ENCODE results near the gene PHETA1.

DNA sequence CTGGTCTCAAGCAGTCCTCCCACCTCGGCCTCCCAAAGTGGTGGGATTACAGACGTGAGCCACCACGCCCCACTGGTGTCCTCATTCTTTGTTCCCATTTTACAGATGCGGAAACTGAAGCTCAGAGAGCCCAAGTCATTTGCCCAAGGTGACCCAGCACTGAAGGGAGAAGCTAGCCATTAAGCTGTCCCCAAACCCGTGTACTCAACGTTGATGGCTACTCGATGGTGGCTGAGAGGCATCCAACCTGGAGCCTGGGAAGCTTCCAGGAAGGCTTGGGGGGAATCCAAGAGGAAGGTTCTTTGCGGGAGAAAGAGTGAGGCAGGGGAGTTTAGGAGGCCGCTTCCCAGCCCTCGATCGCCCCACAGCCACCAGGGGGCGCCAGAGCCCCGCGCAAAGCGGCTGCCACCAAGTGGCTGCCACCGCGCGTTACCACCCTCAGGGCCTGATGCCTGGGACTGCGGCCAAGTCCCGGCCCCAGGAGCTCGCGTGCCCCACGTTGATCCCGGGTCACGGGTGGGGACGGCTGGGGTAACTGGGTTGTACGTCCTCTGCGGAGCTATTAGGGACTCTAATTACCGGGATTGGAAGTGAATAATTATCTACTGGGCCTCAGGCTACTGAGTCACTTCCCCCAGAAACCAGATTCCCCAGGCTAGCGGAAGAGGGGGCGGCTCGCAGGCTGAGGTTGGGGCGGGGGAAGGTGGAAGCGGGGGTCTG is 28.0 kb upstream of the PHETA1 start:
- TF ChIP-seq POLR2AphosphoS5 (IDR thresholded peaks at IDR 0.05; ENCODE audit: low read depth, low read length) (0 out of 2 replicates have a peak, but pooled peaks have one; percentile 34), TCF7L2 (IDR thresholded peaks at IDR 0.05; ENCODE audit: low read depth, low read length) (no peak), SIN3A (IDR thresholded peaks at IDR 0.05; ENCODE audit: borderline replicate concordance, insufficient read depth, low read depth, low read length) (no peak)
- TF ChIP-seq, protein P1, sequence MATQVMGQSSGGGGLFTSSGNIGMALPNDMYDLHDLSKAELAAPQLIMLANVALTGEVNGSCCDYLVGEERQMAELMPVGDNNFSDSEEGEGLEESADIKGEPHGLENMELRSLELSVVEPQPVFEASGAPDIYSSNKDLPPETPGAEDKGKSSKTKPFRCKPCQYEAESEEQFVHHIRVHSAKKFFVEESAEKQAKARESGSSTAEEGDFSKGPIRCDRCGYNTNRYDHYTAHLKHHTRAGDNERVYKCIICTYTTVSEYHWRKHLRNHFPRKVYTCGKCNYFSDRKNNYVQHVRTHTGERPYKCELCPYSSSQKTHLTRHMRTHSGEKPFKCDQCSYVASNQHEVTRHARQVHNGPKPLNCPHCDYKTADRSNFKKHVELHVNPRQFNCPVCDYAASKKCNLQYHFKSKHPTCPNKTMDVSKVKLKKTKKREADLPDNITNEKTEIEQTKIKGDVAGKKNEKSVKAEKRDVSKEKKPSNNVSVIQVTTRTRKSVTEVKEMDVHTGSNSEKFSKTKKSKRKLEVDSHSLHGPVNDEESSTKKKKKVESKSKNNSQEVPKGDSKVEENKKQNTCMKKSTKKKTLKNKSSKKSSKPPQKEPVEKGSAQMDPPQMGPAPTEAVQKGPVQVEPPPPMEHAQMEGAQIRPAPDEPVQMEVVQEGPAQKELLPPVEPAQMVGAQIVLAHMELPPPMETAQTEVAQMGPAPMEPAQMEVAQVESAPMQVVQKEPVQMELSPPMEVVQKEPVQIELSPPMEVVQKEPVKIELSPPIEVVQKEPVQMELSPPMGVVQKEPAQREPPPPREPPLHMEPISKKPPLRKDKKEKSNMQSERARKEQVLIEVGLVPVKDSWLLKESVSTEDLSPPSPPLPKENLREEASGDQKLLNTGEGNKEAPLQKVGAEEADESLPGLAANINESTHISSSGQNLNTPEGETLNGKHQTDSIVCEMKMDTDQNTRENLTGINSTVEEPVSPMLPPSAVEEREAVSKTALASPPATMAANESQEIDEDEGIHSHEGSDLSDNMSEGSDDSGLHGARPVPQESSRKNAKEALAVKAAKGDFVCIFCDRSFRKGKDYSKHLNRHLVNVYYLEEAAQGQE (IDR thresholded peaks at IDR 0.05; ENCODE audit: insufficient read depth in 1 of 2, low read depth in 2 of 2, low read length in 1 of 2): peak in 1 of 2 experiments; percentile 60; a peak in 1 of 4 replicates
- TF ChIP-seq, protein P2, sequence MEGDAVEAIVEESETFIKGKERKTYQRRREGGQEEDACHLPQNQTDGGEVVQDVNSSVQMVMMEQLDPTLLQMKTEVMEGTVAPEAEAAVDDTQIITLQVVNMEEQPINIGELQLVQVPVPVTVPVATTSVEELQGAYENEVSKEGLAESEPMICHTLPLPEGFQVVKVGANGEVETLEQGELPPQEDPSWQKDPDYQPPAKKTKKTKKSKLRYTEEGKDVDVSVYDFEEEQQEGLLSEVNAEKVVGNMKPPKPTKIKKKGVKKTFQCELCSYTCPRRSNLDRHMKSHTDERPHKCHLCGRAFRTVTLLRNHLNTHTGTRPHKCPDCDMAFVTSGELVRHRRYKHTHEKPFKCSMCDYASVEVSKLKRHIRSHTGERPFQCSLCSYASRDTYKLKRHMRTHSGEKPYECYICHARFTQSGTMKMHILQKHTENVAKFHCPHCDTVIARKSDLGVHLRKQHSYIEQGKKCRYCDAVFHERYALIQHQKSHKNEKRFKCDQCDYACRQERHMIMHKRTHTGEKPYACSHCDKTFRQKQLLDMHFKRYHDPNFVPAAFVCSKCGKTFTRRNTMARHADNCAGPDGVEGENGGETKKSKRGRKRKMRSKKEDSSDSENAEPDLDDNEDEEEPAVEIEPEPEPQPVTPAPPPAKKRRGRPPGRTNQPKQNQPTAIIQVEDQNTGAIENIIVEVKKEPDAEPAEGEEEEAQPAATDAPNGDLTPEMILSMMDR (IDR thresholded peaks at IDR 0.05): peak; percentile 99

All from Panc1 (cell line).